OCI-LY3 (cell line): Measurements from ENCODE around the gene UBAC1.

Experiments used
- H2AFZ ChIP-seq: fragments of 200-600, 300-600 bp; shearing (Covaris generic); 2 replicates; pipeline ENCODE4 v1.6.0; 2014; ENCODE audit warnings: antibody characterized with exemption, low read depth, low read length
- H3K27ac ChIP-seq: fragments of 200-600, 300-600 bp; sonication (generic); 2 replicates; pipeline ENCODE4 v1.5.1; 2014; ENCODE audit warnings: mild to moderate bottlenecking, low read length, moderate library complexity, mixed read lengths
- H3K27me3 ChIP-seq: fragments of 200-600, 300-600 bp; sonication (generic); 2 replicates; pipeline ENCODE4 v1.6.1; 2014; ENCODE audit warnings: low read depth, low read length, mixed read lengths
- H3K36me3 ChIP-seq: fragments of 200-600, 300-600 bp; sonication (generic); replicated peaks from 2 replicates; pipeline ENCODE3; 2014; ENCODE audit warnings: low read depth, low read length, mixed read lengths
- H3K4me1 ChIP-seq: fragments of 300-600, 200-600 bp; sonication (generic); 2 replicates; pipeline ENCODE4 v1.6.1; 2014; ENCODE audit warnings: low read length, mixed read lengths
- H3K4me2 ChIP-seq: fragments of 200-600, 300-600 bp; sonication (generic); 2 replicates; pipeline ENCODE4 v1.6.1; 2014; ENCODE audit warnings: low read length, mixed read lengths
- H3K4me3 ChIP-seq: fragments of 300-600, 200-600 bp; sonication (generic); 2 replicates; pipeline ENCODE4 v1.5.1; 2014; ENCODE audit warnings: antibody characterized with exemption, mild to moderate bottlenecking, low read length, moderate library complexity
- H3K79me2 ChIP-seq: fragments of 300-600, 200-600 bp; shearing (Covaris generic); 2 replicates; pipeline ENCODE4 v1.6.1; 2014; ENCODE audit warnings: mild to moderate bottlenecking, low read length, mixed read lengths
- H3K9ac ChIP-seq: fragments of 300-600, 200-600 bp; shearing (Covaris generic); 2 replicates; pipeline ENCODE4 v1.6.0; 2014; ENCODE audit warnings: mild to moderate bottlenecking, low read length, moderate library complexity
- H3K9me3 ChIP-seq: fragments of 200-600, 300-600 bp; shearing (Covaris generic); 2 replicates; pipeline ENCODE4 v1.6.1; 2014; ENCODE audit warnings: low read length, mixed read lengths; ENCODE audit not compliant: insufficient read depth
- H4K20me1 ChIP-seq: fragments of 200-600, 300-600 bp; sonication (generic); 2 replicates; pipeline ENCODE4 v1.6.1; 2016; ENCODE audit warnings: low read length, mixed read lengths; ENCODE audit not compliant: insufficient read depth
- EZH2phosphoT487 ChIP-seq: fragments of 200-600 bp; shearing (Covaris generic); IDR thresholded peaks from 2 replicates; pipeline ENCODE4 v1.6.1; 2018; ENCODE audit warnings: antibody characterized with exemption, mixed run types, low read depth
- TF ChIP-seq, protein P1 (sequence below): fragments of 200-600, 300-600 bp; sonication (generic); IDR thresholded peaks from 2 replicates; pipeline ENCODE4 v1.5.1; 2014; ENCODE audit warnings: antibody characterized with exemption, low read length, low read depth

The UBAC1 gene

DNA sequence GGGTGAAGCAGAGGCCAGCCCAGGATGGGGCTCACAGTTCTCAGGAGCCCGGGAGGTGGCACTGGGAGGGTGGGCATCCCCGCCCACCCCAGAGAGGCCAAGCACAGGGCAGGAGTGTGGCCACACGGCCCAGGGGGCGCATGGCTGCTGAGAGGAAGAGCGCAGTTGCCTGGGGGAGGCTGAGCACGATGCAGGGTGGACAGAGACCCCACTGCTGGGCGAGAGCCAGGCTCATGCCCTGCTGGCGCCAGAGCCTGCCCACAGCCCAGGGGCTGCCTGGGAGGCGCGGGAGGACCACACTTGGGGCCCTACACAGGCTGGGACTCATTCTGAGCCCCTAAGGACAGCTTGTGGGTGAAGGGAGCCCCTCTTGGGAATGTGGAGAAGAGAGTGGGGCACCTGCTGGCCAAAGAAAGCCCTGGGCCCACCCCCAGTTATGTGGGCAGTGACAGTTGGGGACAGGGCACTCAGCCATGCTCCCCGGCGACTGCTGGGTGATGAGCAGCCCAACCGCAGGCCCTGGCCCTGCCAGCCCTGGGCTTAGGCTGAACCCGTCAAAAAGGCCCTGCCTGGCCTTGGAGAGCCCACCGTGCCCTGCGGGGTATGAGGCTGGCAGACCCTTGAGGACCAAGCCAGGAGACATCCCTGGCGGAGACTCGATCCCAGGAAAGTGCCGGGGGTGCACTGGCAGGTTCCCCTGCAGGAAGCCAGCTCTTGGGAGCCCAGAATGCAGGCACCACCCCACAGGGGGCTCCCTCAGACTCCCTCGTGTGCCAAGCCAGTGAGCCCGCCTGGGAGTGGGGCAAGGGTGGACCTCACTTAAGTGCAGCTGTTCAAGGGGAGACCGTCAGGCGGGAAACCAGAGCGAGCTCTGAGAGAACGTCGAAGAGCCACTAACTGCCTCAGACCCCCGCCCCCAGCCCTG is 32.2 kb downstream of the UBAC1 start:
- Histone ChIP-seq H3K9me3 (no peaks in the 10 kb centered on the region), H3K79me2 (no peaks in the 10 kb centered on the region), H3K4me1 (no peaks in the 10 kb centered on the region), H3K27ac (no peak overlapping the region), H3K27me3 (no peaks in the 10 kb centered on the region), H3K4me2 (no peak overlapping the region), H3K36me3 (peaks cover 11% of the 10 kb centered on the region), H3K4me3 (no peak overlapping the region), H2AFZ (no peak overlapping the region), H4K20me1 (no peaks in the 10 kb centered on the region), H3K9ac (no peak overlapping the region)
- TF ChIP-seq EZH2phosphoT487, result no peak
- TF ChIP-seq, protein P1, sequence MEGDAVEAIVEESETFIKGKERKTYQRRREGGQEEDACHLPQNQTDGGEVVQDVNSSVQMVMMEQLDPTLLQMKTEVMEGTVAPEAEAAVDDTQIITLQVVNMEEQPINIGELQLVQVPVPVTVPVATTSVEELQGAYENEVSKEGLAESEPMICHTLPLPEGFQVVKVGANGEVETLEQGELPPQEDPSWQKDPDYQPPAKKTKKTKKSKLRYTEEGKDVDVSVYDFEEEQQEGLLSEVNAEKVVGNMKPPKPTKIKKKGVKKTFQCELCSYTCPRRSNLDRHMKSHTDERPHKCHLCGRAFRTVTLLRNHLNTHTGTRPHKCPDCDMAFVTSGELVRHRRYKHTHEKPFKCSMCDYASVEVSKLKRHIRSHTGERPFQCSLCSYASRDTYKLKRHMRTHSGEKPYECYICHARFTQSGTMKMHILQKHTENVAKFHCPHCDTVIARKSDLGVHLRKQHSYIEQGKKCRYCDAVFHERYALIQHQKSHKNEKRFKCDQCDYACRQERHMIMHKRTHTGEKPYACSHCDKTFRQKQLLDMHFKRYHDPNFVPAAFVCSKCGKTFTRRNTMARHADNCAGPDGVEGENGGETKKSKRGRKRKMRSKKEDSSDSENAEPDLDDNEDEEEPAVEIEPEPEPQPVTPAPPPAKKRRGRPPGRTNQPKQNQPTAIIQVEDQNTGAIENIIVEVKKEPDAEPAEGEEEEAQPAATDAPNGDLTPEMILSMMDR, result no peak

DNA sequence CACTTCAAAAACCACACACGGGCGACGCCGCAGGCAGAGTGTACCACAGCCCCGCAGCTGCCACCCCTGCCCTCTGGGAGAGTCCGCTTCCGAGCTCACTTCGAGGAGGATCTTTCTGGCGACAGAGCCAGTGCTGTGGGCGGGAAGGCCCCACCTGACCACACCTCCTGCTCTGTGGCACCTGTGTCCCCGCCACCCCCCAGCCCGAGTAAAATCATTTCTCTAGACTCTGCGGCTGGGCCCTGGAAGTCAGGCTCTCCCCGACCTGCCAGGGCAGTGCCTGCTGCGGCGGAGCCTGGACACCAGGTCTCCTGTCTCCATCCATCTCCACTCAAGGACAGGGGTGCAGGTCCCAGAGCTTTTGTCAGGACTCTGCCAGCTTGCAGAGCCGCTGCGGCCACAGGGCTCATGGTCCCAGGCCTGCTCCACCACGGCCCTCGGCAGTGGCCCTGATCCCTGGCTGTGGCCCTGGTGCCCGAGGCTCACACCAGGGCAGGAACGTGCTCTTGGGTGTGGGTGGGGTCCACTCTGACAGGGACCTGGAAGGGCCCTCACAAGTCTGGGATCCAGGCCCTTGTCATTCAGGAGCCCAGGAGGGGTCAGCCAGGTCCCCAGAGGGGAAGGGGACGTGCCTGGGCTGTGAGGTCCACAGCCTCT is 33.0 kb downstream of the UBAC1 start:
- no peak overlapping the region for H3K9ac ChIP-seq
- H3K27ac ChIP-seq, result no peak overlapping the region
- H3K9me3 ChIP-seq, result no peaks in the 10 kb centered on the region
- no peaks in the 10 kb centered on the region for H3K79me2 ChIP-seq
- peaks cover 7% of the 10 kb centered on the region for H3K36me3 ChIP-seq
- H3K4me3 ChIP-seq, result no peak overlapping the region
- H2AFZ ChIP-seq, result no peak overlapping the region
- H3K4me2 ChIP-seq, result no peak overlapping the region
- TF ChIP-seq EZH2phosphoT487, result no peak
- TF ChIP-seq, protein P1, result no peak
- H3K27me3 ChIP-seq, result no peaks in the 10 kb centered on the region
- H3K4me1 ChIP-seq, result no peaks in the 10 kb centered on the region
- no peaks in the 10 kb centered on the region for H4K20me1 ChIP-seq

DNA sequence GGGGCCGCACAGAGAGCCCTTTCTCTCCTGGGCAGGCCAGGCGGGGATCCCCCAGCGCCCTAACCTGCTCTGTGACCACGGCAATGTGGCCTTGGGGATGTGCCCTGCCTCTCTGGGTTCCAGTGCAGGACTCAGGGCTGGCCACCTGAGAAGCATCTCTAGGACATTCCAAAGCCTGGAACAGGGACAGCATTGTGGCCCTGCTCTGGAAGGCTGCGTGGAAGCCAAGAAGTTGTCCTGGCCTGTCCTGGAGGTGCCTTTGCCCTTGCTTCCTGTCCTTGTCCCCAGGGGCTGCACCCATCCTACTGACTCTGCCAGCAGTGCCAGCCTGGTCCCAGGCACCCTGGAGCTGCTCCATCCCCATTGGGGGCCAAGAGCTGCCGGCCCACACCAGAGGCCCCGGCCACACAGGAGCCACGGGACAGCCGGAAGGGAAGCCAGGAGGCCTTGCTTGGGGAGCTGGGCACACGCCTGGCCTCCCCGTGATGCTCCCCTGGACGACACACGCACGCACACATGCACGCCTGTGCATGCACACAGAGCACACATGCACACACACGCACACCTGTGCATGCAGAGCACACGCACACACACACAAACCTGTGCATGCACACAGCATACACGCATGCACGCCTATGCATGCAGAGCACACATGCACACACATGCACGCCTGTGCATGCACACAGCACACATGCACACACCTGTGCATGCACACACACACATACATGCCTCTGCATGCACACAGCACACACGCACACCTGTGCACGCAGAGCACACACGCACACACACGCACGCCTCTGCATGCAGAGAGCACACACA is 33.8 kb downstream of the UBAC1 start:
- Histone ChIP-seq H3K79me2 (no peaks in the 10 kb centered on the region), H3K4me1 (no peaks in the 10 kb centered on the region), H3K27ac (no peak overlapping the region), H3K27me3 (no peaks in the 10 kb centered on the region), H3K4me3 (no peak overlapping the region), H4K20me1 (no peaks in the 10 kb centered on the region), H3K9ac (no peak overlapping the region), H3K9me3 (no peaks in the 10 kb centered on the region), H2AFZ (no peak overlapping the region), H3K4me2 (no peak overlapping the region), H3K36me3 (peaks cover 2% of the 10 kb centered on the region)
- TF ChIP-seq, protein P1, result no peak
- no peak for TF ChIP-seq EZH2phosphoT487
